ENCODE results near the gene RBBP8NL. TPM values are rescaled to one million over a fixed set of nuclear protein-coding genes. Genes with fewer than 3 reads are reported as not detected.

RBBP8NL gene
- total RNA-seq, 1 donor from 2014 or later: not detected

GRCh38 chr20:62405981-62406513, 21.3 kb downstream of the RBBP8NL start:
- Mint-ChIP-seq H3K27ac (ENCODE audit: unreplicated experiment) (no peak overlapping the region), H3K9me3 (ENCODE audit: unreplicated experiment) (no peaks in the 10 kb centered on the region), H3K36me3 (ENCODE audit: unreplicated experiment) (no peaks in the 10 kb centered on the region), H3K4me1 (ENCODE audit: unreplicated experiment) (peaks cover 19% of the 10 kb centered on the region), H3K4me3 (ENCODE audit: unreplicated experiment) (peak overlapping the region; percentile 68), H3K27me3 (ENCODE audit: unreplicated experiment) (no peaks in the 10 kb centered on the region)
- no peak for TF ChIP-seq CTCF (IDR thresholded peaks at IDR 0.05)
- no peak for DNase-seq (ENCODE audit: extremely low spot score, unreplicated experiment)

GRCh38 chr20:62405108-62405980, 22.0 kb downstream of the RBBP8NL start:
- H3K27ac Mint-ChIP-seq (ENCODE audit: unreplicated experiment): no peak overlapping the region
- H3K4me1 Mint-ChIP-seq (ENCODE audit: unreplicated experiment): peaks cover 19% of the 10 kb centered on the region
- H3K36me3 Mint-ChIP-seq (ENCODE audit: unreplicated experiment): no peaks in the 10 kb centered on the region
- H3K27me3 Mint-ChIP-seq (ENCODE audit: unreplicated experiment): no peaks in the 10 kb centered on the region
- no peak for DNase-seq (ENCODE audit: extremely low spot score, unreplicated experiment)
- peak; percentile 67 for TF ChIP-seq CTCF (IDR thresholded peaks at IDR 0.05)
- no peaks in the 10 kb centered on the region for H3K9me3 Mint-ChIP-seq (ENCODE audit: unreplicated experiment)
- H3K4me3 Mint-ChIP-seq (ENCODE audit: unreplicated experiment): peak overlapping the region; percentile 68

GRCh38 chr20:62404761-62405107, 22.6 kb downstream of the RBBP8NL start:
- no peak for TF ChIP-seq CTCF (IDR thresholded peaks at IDR 0.05)
- H3K27me3 Mint-ChIP-seq (ENCODE audit: unreplicated experiment): no peaks in the 10 kb centered on the region
- H3K4me3 Mint-ChIP-seq (ENCODE audit: unreplicated experiment): no peak overlapping the region
- no peaks in the 10 kb centered on the region for H3K9me3 Mint-ChIP-seq (ENCODE audit: unreplicated experiment)
- no peak overlapping the region for H3K27ac Mint-ChIP-seq (ENCODE audit: unreplicated experiment)
- no peak for DNase-seq (ENCODE audit: extremely low spot score, unreplicated experiment)
- H3K4me1 Mint-ChIP-seq (ENCODE audit: unreplicated experiment): peaks cover 12% of the 10 kb centered on the region
- no peaks in the 10 kb centered on the region for H3K36me3 Mint-ChIP-seq (ENCODE audit: unreplicated experiment)

- no peak for DNase-seq (ENCODE audit: extremely low spot score, unreplicated experiment)
- no peaks in the 10 kb centered on the region for H3K9me3 Mint-ChIP-seq (ENCODE audit: unreplicated experiment)
- no peaks in the 10 kb centered on the region for H3K36me3 Mint-ChIP-seq (ENCODE audit: unreplicated experiment)
- no peak overlapping the region for H3K27ac Mint-ChIP-seq (ENCODE audit: unreplicated experiment)
- no peak for TF ChIP-seq CTCF (IDR thresholded peaks at IDR 0.05)
- peaks cover 10% of the 10 kb centered on the region for H3K4me1 Mint-ChIP-seq (ENCODE audit: unreplicated experiment)
- H3K27me3 Mint-ChIP-seq (ENCODE audit: unreplicated experiment): no peaks in the 10 kb centered on the region
- H3K4me3 Mint-ChIP-seq (ENCODE audit: unreplicated experiment): no peak overlapping the region
These were observed 23.1 kb downstream of the RBBP8NL start for GRCh38 chr20:62404112-62404665.

GRCh38 chr20:62403331-62403730, 24.0 kb downstream of the RBBP8NL start:
- no peaks in the 10 kb centered on the region for H3K27me3 Mint-ChIP-seq (ENCODE audit: unreplicated experiment)
- H3K27ac Mint-ChIP-seq (ENCODE audit: unreplicated experiment): no peak overlapping the region
- DNase-seq (ENCODE audit: extremely low spot score, unreplicated experiment): no peak
- H3K9me3 Mint-ChIP-seq (ENCODE audit: unreplicated experiment): no peaks in the 10 kb centered on the region
- H3K36me3 Mint-ChIP-seq (ENCODE audit: unreplicated experiment): no peaks in the 10 kb centered on the region
- TF ChIP-seq CTCF (IDR thresholded peaks at IDR 0.05): no peak
- H3K4me3 Mint-ChIP-seq (ENCODE audit: unreplicated experiment): no peak overlapping the region
- H3K4me1 Mint-ChIP-seq (ENCODE audit: unreplicated experiment): peaks cover 10% of the 10 kb centered on the region
